GM23338 (cell line): ENCODE results near the gene VEGFB. TPM values are rescaled to one million over a fixed set of nuclear protein-coding genes. Genes with fewer than 3 reads are reported as not detected.

Source experiments
- ATAC-seq: fragments of 200-7000 bp; cut with Tn5 transposase; 3 replicates; pipeline ENCODE4 v1.9.1; 2020
- DNase-seq: peaks from one replicate; pipeline ENCODE4 v3.0.0-alpha.2; 2015; ENCODE audit warnings: low spot score
- H2AFZ ChIP-seq: fragments of 200-600 bp; sonication (generic); 2 replicates; pipeline ENCODE4 v1.8.0; 2016; ENCODE audit warnings: antibody characterized with exemption, mild to moderate bottlenecking, moderate library complexity
- H3F3A ChIP-seq: fragments of 200-600 bp; sonication (generic); replicated peaks from 2 replicates; pipeline ENCODE4 v1.8.0; 2017; ENCODE audit warnings: antibody characterized with exemption, mixed run types, low read depth
- H3K27ac ChIP-seq: fragments of 200-600 bp; sonication (generic); 2 replicates; pipeline ENCODE4 v1.6.1; 2016; ENCODE audit warnings: low read depth
- H3K27me3 ChIP-seq: fragments of 200-600 bp; sonication (generic); 2 replicates; pipeline ENCODE4 v1.8.0; 2016; ENCODE audit warnings: mild to moderate bottlenecking, mixed run types, moderate library complexity; ENCODE audit not compliant: insufficient read depth
- H3K36me3 ChIP-seq: fragments of 200-600 bp; sonication (generic); 2 replicates; pipeline ENCODE4 v1.8.0; 2016; ENCODE audit warnings: mild to moderate bottlenecking; ENCODE audit not compliant: insufficient read depth
- H3K4me1 ChIP-seq: fragments of 200-600 bp; sonication (generic); 2 replicates; pipeline ENCODE4 v1.8.0; 2016; ENCODE audit warnings: mild to moderate bottlenecking, moderate library complexity; ENCODE audit not compliant: insufficient read depth
- H3K4me2 ChIP-seq: fragments of 200-600 bp; sonication (generic); 2 replicates; pipeline ENCODE4 v1.7.1; 2017; ENCODE audit warnings: mixed run types
- H3K4me3 ChIP-seq: fragments of 200-600 bp; sonication (generic); 2 replicates; pipeline ENCODE4 v1.6.1; 2016; ENCODE audit warnings: mixed run types
- H3K79me2 ChIP-seq: fragments of 200-600 bp; sonication (generic); replicated peaks from 2 replicates; pipeline ENCODE4 v1.8.0; 2017; ENCODE audit warnings: mild to moderate bottlenecking; ENCODE audit not compliant: insufficient read depth
- H3K9me2 ChIP-seq: fragments of 200-600 bp; sonication (generic); 2 replicates; pipeline ENCODE4 v1.8.0; 2017; ENCODE audit not compliant: insufficient read depth
- H4K20me1 ChIP-seq: fragments of 200-600 bp; sonication (generic); replicated peaks from 2 replicates; pipeline ENCODE4 v1.8.0; 2017; ENCODE audit warnings: mild to moderate bottlenecking; ENCODE audit not compliant: insufficient read depth
- H3K27ac Mint-ChIP-seq: 2 replicates; pipeline ENCODE4 v1.8.0; 2020; ENCODE audit warnings: inconsistent platforms, mild to moderate bottlenecking, moderate library complexity, mixed read lengths
- H3K27me3 Mint-ChIP-seq: 3 replicates; pipeline ENCODE4 v1.8.0; 2022; ENCODE audit warnings: low read depth, mild to moderate bottlenecking, moderate library complexity, mixed read lengths, inconsistent platforms; ENCODE audit not compliant: insufficient read depth, poor library complexity
- H3K36me3 Mint-ChIP-seq: 3 replicates; pipeline ENCODE4 v1.8.0; 2021; ENCODE audit warnings: low read depth, mild to moderate bottlenecking, inconsistent platforms, moderate library complexity, mixed read lengths
- H3K4me1 Mint-ChIP-seq: 3 replicates; pipeline ENCODE4 v1.8.0; 2020; ENCODE audit warnings: mild to moderate bottlenecking, inconsistent platforms, mixed read lengths
- H3K4me3 Mint-ChIP-seq: 3 replicates; pipeline ENCODE4 v1.8.0; 2021; ENCODE audit warnings: moderate library complexity, mild to moderate bottlenecking, inconsistent platforms, mixed read lengths
- H3K9me3 Mint-ChIP-seq: 3 replicates; pipeline ENCODE4 v1.8.0; 2020; ENCODE audit warnings: moderate library complexity, mild to moderate bottlenecking, inconsistent platforms, mixed read lengths
- CREB1 ChIP-seq: fragments of 250-450 bp; sonication (Bioruptor Pico); IDR thresholded peaks from 2 replicates; pipeline ENCODE4 v1.5.0; 2020; ENCODE audit warnings: low read depth, mild to moderate bottlenecking, moderate library complexity
- EZH2phosphoT487 ChIP-seq: fragments of 200-600 bp; sonication (generic); IDR thresholded peaks from one replicate; pipeline ENCODE4 v1.8.1; 2018; ENCODE audit warnings: antibody characterized with exemption; ENCODE audit not compliant: unreplicated experiment
- JUNB ChIP-seq: IDR thresholded peaks from one replicate; pipeline ENCODE4 v1.6.1; 2016; ENCODE audit warnings: antibody characterized with exemption; ENCODE audit not compliant: unreplicated experiment
- STAT1 ChIP-seq: IDR thresholded peaks from one replicate; pipeline ENCODE4 v1.6.1; 2016; ENCODE audit warnings: antibody characterized with exemption; ENCODE audit not compliant: unreplicated experiment
- polyA plus RNA-seq: library from polyadenylated mRNA; unstranded; fragments of >200 nt; fragmentation: Nextera tagmentation; extraction: Ambion mirVana; gene quantifications from 2 replicates; pipeline ENCODE4 v1.2.1, GENCODE V29; 2016
- total RNA-seq: library from RNA; depleted of rRNA; stranded (reverse); fragments of >200 nt; shearing (Covaris generic); gene quantifications from 2 replicates; pipeline ENCODE4 v1.2.3, GENCODE V29; 2014
- TF ChIP-seq, protein P1 (sequence below): fragments of 250-450 bp; sonication (Bioruptor Pico); IDR thresholded peaks from 2 replicates; pipeline ENCODE4 v1.5.0; 2020; ENCODE audit warnings: mild to moderate bottlenecking, moderate library complexity

VEGFB gene
- total and polyA plus RNA-seq, 2 experiments from 2014 or later: 20.8 to 25.8 TPM

DNA sequence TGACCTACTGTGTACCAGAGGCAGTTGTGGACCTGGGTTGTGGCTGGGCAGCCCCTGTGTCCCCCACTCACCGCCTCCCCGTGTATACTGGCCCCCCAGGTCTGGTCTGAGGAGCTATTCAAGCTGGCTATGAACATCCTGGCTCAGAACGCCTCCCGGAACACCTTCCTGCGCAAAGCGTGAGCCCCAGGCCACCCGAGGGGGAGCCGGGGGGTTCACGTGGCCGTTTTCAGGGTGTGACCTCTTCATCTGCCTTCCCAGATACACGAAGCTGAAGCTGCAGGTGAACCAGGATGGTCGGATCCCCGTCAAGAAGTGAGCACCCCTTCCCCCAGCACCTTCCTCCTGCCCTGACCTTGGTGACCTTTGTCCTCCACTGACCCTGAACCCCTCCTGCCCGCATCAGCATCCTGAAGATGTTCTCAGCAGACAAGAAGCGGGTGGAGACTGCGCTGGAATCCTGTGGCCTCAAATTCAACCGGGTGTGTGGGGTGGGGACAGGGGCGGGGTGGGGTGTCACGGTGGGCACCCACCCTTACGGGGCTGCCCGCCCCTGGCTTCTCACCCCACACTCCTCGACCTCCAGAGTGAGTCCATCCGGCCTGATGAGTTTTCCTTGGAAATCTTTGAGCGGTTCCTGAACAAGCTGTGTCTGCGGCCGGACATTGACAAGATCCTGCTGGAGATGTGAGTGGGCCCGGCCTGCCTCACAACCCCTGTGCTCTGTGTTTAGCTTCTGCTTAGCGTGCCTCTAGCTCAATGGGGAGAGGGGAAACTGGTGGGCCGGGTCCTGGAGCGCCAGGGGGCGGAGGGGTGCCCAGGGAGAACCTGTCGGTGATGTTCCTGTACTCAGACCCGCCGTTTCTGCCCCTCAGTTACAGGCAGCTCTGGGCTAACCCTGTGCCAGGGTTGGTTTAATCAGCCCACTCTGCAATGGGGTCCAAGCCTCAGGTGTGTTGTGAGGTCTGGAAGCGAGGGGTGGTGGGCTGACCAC, 21.0 kb downstream of the VEGFB start:
- H3K36me3 ChIP-seq: peaks cover 11% of the 10 kb centered on the region; the same call in 1 of the 2 replicates
- peaks cover 19% of the 10 kb centered on the region for H3K79me2 ChIP-seq
- H3K9me2 ChIP-seq: no peaks in the 10 kb centered on the region
- Mint-ChIP-seq H3K9me3 (no peaks in the 10 kb centered on the region), H3K36me3 (peaks cover 40% of the 10 kb centered on the region), H3K4me1 (peaks cover 13% of the 10 kb centered on the region), H3K27me3 (peaks cover 22% of the 10 kb centered on the region), H3K4me3 (peak overlapping the region; percentile 16; the same call in 1 of the 3 replicates), H3K27ac (no peak overlapping the region)
- H4K20me1 ChIP-seq: peaks cover 4% of the 10 kb centered on the region
- no peak overlapping the region for H3K4me3 ChIP-seq
- TF ChIP-seq, protein P1, sequence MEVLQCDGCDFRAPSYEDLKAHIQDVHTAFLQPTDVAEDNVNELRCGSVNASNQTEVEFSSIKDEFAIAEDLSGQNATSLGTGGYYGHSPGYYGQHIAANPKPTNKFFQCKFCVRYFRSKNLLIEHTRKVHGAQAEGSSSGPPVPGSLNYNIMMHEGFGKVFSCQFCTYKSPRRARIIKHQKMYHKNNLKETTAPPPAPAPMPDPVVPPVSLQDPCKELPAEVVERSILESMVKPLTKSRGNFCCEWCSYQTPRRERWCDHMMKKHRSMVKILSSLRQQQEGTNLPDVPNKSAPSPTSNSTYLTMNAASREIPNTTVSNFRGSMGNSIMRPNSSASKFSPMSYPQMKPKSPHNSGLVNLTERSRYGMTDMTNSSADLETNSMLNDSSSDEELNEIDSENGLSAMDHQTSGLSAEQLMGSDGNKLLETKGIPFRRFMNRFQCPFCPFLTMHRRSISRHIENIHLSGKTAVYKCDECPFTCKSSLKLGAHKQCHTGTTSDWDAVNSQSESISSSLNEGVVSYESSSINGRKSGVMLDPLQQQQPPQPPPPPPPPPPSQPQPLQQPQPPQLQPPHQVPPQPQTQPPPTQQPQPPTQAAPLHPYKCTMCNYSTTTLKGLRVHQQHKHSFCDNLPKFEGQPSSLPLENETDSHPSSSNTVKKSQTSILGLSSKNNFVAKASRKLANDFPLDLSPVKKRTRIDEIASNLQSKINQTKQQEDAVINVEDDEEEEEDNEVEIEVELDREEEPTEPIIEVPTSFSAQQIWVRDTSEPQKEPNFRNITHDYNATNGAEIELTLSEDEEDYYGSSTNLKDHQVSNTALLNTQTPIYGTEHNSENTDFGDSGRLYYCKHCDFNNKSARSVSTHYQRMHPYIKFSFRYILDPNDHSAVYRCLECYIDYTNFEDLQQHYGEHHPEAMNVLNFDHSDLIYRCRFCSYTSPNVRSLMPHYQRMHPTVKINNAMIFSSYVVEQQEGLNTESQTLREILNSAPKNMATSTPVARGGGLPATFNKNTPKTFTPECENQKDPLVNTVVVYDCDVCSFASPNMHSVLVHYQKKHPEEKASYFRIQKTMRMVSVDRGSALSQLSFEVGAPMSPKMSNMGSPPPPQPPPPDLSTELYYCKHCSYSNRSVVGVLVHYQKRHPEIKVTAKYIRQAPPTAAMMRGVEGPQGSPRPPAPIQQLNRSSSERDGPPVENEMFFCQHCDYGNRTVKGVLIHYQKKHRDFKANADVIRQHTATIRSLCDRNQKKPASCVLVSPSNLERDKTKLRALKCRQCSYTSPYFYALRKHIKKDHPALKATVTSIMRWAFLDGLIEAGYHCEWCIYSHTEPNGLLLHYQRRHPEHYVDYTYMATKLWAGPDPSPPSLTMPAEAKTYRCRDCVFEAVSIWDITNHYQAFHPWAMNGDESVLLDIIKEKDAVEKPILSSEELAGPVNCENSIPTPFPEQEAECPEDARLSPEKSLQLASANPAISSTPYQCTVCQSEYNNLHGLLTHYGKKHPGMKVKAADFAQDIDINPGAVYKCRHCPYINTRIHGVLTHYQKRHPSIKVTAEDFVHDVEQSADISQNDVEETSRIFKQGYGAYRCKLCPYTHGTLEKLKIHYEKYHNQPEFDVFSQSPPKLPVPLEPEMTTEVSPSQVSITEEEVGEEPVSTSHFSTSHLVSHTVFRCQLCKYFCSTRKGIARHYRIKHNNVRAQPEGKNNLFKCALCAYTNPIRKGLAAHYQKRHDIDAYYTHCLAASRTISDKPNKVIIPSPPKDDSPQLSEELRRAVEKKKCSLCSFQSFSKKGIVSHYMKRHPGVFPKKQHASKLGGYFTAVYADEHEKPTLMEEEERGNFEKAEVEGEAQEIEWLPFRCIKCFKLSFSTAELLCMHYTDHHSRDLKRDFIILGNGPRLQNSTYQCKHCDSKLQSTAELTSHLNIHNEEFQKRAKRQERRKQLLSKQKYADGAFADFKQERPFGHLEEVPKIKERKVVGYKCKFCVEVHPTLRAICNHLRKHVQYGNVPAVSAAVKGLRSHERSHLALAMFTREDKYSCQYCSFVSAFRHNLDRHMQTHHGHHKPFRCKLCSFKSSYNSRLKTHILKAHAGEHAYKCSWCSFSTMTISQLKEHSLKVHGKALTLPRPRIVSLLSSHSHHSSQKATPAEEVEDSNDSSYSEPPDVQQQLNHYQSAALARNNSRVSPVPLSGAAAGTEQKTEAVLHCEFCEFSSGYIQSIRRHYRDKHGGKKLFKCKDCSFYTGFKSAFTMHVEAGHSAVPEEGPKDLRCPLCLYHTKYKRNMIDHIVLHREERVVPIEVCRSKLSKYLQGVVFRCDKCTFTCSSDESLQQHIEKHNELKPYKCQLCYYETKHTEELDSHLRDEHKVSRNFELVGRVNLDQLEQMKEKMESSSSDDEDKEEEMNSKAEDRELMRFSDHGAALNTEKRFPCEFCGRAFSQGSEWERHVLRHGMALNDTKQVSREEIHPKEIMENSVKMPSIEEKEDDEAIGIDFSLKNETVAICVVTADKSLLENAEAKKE (CRISPR knock-in tag): no peak
- TF ChIP-seq STAT1: no peak
- no peak for TF ChIP-seq CREB1 (CRISPR knock-in tag)
- TF ChIP-seq EZH2phosphoT487: no peak
- TF ChIP-seq JUNB: no peak
- peaks cover 4% of the 10 kb centered on the region for H3K4me1 ChIP-seq
- no peak overlapping the region for H3K4me2 ChIP-seq
- H3K27ac ChIP-seq: no peak overlapping the region
- no peak overlapping the region for H2AFZ ChIP-seq
- no peak for ATAC-seq
- peaks cover 4% of the 10 kb centered on the region for H3F3A ChIP-seq
- DNase-seq: no peak
- no peaks in the 10 kb centered on the region for H3K27me3 ChIP-seq
